GM12874 (cell line): ENCODE measurements around the gene XPA.

Experiments
- CTCF ChIP-seq: IDR thresholded peaks from 2 replicates; pipeline ENCODE4 v1.5.1; 2011; ENCODE audit warnings: low read depth, mild to moderate bottlenecking, control low read depth, low read length, moderate library complexity; ENCODE audit not compliant: insufficient read depth

Gene XPA

GRCh38 chr9:97640325-97640724 is 56.8 kb downstream of the XPA start:
- no peak for TF ChIP-seq CTCF

GRCh38 chr9:97638666-97639065 is 58.5 kb downstream of the XPA start:
- peak; percentile 28; the same call in 1 of the 2 replicates for TF ChIP-seq CTCF

GRCh38 chr9:97636903-97637302 is 60.2 kb downstream of the XPA start:
- no peak for TF ChIP-seq CTCF

GRCh38 chr9:97635026-97635425 is 62.1 kb downstream of the XPA start:
- no peak for TF ChIP-seq CTCF

GRCh38 chr9:97633859-97634490 is 63.2 kb downstream of the XPA start:
- TF ChIP-seq CTCF, result no peak

- no peak for TF ChIP-seq CTCF
Measured at GRCh38 chr9:97632985-97633858, 63.9 kb downstream of the XPA start, which contains the start of the genes NCBP1 and TSTD2. Gene NCBP1 (plus strand): TSS chr9:97633821. CDS start chr9:97633882, 61 bp downstream. Gene TSTD2 (minus strand): TSS chr9:97633368. CDS start chr9:97627562, 5,806 bp downstream.

GRCh38 chr9:97632248-97632984 is 64.7 kb downstream of the XPA start:
- no peak for TF ChIP-seq CTCF
